ENCODE data around the gene HIBCH.
A peak's percentile ranks its signal among the peaks of the same experiment; 100 is the strongest.
"Not testable (repeated sequence)": the region's sequence is repeated elsewhere in the genome, so short reads cannot be mapped to it uniquely, and the experiment has no call there.

HIBCH gene

DNA sequence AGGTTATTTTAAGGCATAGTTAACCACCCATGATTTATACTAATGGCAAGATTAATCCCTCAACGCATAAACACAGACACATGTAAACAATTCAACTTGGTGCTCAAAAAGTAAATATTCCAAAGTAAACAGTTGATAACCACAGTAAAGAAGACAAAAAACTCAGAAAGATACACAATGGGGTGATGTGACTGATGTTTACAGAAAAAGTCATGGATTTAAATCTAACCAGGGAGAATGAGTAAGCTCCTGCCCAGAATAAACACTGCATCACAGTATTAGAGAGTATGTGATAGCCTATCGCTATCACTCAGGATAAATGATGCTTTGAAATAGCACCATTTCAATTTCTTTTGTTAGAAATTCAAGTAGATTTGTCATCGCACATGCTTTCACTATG lies 49.3 kb downstream of the HIBCH start:
- TF ChIP-seq CTCF (conservative IDR thresholded peaks at IDR 0.05; ENCODE audit: low read depth, low read length), result no peak
- H3K4me3 ChIP-seq (ENCODE audit: low read length), result no peak overlapping the region
- no peak for DNase-seq (ENCODE audit: low read depth)

DNA sequence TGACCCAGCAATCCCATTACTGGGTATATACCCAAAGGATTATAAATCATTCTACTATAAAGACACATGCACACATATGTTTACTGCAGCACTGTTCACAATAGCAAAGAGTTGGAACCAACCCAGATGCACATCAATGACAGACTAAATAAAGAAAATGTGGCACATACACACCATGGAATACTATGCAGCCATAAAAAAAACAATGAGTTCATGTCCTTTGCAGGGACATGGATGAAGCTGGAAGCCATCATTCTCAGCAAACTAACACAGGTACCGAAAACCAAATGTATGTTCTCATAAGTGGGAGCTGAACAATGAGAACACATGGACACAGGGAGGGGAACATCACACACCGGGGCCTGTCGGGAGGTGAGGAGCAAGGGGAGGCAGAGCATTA lies 49.9 kb downstream of the HIBCH start:
- H3K4me3 ChIP-seq (ENCODE audit: low read length); DNase-seq (ENCODE audit: low read depth): not testable (repeated sequence)

DNA sequence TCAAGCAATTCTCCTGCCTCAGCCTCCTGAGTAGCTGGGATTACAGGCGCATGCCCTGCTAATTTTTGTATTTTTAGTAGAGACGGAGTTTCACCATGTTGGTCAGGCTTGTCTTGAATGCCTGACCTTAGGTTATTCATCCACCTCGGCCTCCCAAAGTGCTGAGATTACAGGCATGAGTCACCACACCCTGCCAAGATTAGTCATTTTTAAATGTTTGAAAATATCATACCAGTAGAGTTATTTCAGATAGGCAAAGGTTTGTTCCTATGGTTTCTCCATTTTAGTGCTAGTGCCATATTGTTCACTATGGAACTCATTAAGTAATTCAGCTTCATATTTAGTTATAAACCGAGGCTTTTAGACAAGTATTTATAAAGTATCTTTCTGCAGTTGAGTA lies 52.3 kb downstream of the HIBCH start:
- no peak for TF ChIP-seq CTCF (conservative IDR thresholded peaks at IDR 0.05; ENCODE audit: low read depth, low read length)
- no peak overlapping the region for H3K4me3 ChIP-seq (ENCODE audit: low read length)
- peak; percentile 36 for DNase-seq (ENCODE audit: low read depth)

- no peak overlapping the region for H3K4me3 ChIP-seq (ENCODE audit: low read length)
- no peak for DNase-seq (ENCODE audit: low read depth)
- TF ChIP-seq CTCF (conservative IDR thresholded peaks at IDR 0.05; ENCODE audit: low read depth, low read length), result no peak
Observed at GRCh38 chr2:190266314-190266713, 53.3 kb downstream of the HIBCH start.

- TF ChIP-seq CTCF (conservative IDR thresholded peaks at IDR 0.05; ENCODE audit: low read depth, low read length), result no peak
- H3K4me3 ChIP-seq (ENCODE audit: low read length), result no peak overlapping the region
- no peak for DNase-seq (ENCODE audit: low read depth)
Observed at GRCh38 chr2:190261851-190262250, 57.8 kb downstream of the HIBCH start.

DNA sequence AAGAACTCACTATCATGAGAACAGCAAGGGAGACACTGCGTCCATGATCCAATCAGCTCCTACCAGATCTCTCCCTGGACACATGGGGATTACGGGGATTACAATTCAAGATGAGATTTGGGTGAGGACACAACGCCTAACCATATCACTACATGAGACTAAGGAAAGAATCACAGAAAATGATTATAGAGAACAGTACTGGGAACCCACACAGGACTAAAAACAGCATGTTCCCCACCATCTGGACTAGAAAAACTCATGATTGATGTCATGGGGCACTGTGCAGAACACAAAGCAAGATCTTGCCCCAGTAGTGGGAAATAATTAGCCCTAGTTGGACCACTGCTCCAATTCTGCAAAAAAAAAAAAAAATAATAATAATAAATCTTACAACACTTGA lies 63.5 kb downstream of the HIBCH start:
- DNase-seq (ENCODE audit: low read depth), result no peak
- no peak for TF ChIP-seq CTCF (conservative IDR thresholded peaks at IDR 0.05; ENCODE audit: low read depth, low read length)

DNA sequence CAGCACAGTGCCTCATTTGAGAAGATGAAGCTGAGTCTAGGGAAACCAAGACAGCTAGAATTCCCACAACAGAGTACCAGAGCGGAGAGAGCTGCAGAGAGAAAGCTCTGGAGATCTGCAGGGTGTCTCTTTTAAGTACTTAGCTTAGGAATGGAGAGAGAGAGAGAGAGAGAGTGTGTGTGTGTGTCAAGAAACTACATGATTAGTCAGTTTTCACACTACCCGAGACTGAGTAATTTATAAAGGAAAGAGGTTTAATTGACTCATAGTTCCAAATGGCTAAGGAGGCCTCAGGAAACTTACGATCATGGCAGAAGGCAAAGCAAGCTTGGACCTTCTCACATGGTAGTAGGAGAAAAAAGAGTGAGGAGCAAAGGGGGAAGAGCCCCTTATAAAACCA lies 64.0 kb downstream of the HIBCH start:
- H3K4me3 ChIP-seq (ENCODE audit: low read length), result no peak overlapping the region

More for the DNA sequence above, 63.5 kb downstream of the HIBCH start:
- H3K4me3 ChIP-seq (ENCODE audit: low read length), result no peak overlapping the region

More for the DNA sequence above, 64.0 kb downstream of the HIBCH start:
- DNase-seq (ENCODE audit: low read depth), result no peak
- no peak for TF ChIP-seq CTCF (conservative IDR thresholded peaks at IDR 0.05; ENCODE audit: low read depth, low read length)

Data from retinal pigment epithelial cell (primary cell).